CMK (cell line): ENCODE results near the gene EXOC6.
A peak's percentile ranks its signal among the peaks of the same experiment; 100 is the strongest.
"Not testable (repeated sequence)": the region's sequence is repeated elsewhere in the genome, so short reads cannot be mapped to it uniquely, and the experiment has no call there.

Source experiments
- DNase-seq: peaks from one replicate; pipeline ENCODE4 v3.0.0-alpha.2; 2010; ENCODE audit warnings: low read depth

EXOC6 gene

DNA sequence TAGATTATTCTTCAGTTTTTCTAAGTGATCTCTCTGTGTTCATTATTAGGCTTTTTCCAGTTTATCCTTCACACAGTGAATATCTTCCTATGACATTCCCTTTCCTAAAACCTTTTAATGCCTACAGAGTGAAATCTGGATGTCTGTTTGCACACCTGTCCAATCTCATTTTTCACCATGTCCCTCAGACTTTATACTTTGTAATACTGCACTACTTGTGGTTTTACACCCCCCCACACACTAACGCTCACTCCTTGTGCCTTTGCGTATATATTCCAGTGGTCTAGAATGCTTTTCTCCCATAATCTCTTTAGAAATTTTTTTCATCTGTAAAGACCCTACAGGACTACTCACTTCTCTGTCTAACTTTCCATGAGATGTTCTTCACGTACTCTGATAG lies 98.2 kb downstream of the EXOC6 start:
- DNase-seq: no peak

DNA sequence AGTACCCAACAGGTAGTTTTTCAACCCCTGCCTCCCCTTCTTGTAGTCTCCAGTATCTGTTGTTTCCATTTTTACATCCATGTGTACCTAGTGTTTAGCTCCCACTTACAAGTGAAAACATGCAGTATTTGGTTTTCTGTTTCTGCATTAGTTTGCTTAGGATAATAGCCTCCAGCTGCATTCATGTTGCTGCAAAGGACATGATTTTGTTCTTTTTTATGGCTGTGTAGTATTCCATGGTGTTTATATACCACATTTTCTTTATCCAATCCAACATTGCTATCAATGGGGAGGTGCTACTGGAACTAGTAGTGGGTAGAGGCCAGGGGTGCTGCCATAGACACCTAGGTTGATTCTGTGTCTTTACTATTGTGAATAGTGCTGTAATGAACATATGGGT lies 104.3 kb downstream of the EXOC6 start:
- not testable (repeated sequence) for DNase-seq

DNA sequence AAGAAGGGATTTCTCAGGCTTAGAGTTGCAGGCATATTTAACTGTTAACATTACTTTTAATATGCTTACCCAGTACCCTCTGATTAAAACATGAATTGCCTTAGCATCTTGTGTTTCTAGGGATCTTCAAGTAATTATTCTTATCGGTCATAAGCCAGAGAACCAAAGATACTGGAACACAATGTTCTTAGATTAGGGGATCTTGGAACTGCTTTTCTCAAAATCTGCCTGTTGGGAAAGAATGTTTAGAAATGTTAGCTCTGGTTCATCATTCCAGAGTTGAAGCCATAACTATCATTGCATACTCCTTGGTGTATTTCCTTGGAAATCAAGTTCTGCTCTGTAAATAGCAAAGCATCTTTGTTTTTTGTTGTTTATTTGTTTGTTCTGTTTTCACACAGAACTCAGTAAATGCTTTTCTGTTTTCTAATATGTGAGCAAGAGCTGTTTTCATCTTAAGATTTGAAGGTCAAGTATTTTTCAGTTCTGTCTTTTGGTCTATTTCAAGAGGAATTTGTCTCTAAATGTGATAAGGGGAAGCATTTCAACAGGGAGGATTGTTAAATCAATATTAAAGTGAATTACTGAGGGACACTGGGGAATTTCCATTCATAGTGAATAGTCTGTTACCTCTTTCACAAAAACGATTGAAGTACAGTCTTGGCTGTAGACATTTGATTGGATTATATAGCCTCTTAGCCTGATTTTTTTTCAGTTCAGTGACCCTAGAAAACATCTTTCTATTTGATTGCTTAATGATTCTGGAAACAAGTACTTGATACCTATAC lies 109.1 kb downstream of the EXOC6 start:
- DNase-seq: no peak

DNA sequence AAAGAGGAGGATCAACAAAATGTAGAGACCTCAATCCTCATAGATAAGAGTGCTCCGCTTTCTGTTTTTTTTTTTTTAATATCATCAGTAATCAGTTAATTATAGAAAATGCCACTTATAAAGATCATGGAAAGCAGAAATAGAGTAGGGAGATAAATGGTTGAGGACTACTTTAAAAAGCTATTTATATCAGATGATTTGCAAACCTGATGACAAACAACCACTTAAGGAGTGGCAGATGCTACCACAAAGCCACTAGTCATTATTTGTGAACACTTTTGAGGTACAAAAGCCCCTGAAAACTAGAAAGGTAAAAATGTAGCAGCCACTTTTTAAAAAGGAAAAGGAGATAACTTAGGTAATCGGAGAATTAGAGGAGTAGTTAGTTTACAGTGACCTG lies 113.3 kb downstream of the EXOC6 start:
- DNase-seq: no peak

DNA sequence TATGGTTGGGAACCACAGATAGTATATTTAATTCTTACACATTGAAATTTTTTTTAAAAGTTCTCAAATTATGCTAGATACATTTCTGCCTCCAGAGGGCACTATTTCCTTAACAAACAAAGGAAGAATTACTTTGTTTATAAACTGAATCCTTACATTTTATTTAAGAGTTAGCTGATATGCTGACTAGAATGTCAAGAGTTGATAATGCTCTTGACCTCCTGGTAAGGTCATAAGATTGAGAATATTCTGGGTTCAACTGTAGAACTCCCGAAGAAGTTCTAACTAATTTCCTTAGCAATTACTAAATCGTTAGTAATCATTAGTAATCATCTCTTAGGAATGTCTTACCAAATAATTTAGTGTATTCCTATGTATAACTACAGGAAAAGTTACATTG lies 117.0 kb downstream of the EXOC6 start:
- no peak for DNase-seq

DNA sequence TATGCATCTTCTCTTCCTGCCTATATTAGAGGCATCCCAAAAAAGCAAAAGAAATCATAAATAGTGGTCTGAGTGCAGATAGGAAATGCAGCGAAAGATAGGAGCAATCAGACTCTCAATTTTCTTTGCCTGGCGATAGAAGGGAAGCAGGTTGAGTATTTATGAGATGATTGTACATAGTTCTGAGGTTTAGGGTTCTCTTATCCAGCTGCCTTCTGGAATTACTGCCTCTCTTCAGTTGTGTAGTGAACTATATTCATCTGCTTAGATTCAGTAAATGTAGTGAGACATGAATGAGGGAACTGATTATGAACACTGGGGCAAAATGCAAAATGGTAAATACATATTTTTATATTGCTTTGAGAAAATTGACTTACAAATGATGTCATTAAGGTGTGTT lies 119.3 kb downstream of the EXOC6 start:
- DNase-seq: peak; percentile 30

DNA sequence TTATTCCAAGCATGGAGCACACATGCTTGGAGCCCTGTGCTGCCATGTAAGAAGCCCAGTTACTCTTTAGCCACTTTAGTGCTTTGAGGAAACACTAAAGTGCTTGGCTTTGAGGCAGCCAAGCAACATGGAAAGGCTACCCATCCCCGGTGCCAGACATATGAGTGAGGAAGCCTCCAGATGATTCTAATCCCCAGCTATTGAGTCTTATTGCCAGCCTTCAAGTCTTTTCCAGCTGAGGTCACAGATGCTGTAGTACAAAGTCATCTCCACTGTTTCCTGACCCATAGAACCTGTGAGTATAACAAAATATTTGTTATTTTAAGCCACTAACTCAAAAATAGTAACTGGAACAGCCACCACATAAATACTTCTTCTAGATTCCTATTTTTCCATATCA lies 120.8 kb downstream of the EXOC6 start:
- DNase-seq: no peak

DNA sequence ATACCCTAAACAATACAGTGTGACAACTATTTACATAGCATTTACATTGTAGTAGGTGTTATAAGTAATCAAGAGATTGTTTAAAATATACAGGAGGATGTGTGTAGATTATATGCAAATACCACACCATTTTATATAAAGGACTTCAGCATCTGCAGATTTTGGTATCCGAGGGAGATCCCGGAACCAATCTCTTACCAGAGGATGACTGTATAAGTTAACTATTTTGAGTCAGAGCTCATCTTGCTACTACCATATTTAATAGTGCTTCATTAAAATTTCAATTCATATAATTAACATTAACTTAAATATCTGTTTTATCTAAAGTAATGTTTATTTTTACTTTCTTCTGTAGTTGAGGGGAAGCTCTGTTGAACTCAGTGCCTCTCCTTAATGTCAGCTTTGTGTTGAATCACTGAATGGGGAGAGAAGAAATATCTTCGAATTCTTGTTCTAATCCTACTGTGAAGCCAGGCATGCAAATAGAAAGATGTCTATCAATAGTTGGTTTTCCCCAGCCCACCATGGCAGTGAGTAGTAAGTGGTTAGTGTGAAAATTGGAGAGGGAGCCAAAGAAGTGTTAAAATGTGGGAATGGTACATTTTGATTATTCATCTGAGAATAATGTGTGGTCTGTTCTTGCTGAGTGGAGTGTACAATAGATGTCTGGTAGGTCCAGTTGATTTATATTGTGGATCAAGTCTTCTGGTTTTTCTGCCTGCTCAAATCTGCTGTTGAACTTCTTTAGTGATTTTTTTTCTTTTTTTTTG lies 122.2 kb downstream of the EXOC6 start:
- no peak for DNase-seq

DNA sequence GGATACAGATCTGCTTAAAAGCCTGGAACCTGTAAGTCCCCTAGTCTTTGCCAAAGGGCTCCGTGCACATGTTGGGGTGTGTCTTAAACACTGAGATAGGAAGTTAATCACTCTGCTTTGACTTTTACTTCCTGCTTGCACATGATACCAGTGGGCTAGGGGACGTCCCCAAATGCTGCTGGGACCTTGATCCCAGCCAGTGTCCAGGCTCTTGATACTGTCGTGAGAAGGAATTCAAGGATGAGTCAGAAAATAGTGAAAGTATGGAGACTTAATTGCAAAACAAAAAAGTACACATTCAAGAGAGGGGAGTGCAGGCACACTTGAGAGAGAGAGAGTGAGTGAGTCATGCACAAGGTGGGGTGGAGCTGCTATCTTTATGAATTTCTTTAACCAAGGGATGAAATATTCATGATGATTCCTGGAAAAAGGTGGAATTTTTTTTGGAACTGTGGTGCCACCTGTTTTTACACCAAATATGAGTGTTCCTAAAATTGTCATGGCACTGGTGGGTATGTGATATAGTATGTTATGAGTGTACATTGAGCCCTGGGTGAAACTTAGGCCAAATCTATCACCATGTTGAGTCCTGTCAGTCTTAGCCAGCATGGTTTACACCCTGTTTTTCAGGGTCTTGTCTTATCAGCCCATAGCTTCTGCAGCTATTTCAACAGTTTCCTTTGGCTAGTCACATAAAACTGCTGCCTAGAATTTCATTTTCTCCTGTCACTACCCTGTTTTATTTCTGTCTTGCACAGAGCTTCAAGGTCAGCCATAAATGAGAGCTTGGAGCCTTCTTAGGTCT lies 123.9 kb downstream of the EXOC6 start:
- peak; percentile 62 for DNase-seq

DNA sequence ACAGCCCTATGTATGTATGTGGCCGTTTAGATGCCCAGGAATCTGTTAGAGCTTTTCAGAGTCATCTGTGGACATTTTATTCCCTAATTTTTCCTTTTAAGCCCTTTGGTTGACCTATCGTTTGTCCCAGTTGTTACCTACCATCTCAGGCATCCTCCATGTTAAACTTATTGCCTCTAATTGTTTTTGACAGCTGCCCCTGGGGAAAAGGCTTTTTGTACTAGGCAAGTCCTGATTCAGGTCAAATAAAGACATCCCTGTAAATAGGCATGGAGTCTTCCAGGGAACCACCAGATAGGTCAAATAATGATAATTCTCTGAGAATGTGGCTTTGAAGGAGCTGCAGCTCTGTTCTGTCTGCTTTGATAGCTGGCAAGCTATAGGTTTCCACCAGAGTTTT lies 124.6 kb downstream of the EXOC6 start:
- no peak for DNase-seq

DNA sequence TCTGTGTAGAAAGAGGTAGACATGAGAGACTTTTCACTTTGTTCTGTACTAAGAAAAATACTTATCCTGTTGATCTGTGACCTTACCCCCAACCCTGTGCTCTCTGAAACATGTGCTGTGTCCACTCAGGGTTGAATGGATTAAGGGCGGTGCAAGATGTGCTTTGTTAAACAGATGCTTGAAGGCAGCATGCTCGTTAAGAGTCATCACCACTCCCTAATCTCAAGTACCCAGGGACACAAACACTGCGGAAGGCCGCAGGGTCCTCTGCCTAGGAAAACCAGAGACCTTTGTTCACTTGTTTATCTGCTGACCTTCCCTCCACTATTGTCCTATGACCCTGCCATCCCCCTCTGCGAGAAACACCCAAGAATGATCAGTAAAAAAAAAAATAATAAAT lies 128.0 kb downstream of the EXOC6 start:
- DNase-seq: not testable (repeated sequence)

DNA sequence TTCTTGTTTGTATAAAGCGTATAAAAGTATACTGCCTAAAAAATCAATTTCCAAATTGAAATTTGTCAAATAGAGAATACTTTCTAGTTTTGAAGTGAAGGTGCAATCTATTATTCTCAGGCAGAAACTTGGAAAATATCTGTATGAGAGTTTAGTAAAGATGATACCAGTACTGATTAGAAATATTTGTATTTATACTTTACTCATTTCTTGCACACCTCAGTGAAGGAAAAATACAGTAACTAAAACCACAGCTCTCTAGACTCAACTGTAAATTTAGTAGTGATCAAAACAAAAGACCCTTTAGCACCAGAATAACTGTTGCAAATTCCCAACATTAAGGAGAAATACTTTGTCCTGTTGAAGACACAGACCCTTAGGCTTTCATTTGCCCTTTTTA lies 140.9 kb downstream of the EXOC6 start:
- DNase-seq: no peak

DNA sequence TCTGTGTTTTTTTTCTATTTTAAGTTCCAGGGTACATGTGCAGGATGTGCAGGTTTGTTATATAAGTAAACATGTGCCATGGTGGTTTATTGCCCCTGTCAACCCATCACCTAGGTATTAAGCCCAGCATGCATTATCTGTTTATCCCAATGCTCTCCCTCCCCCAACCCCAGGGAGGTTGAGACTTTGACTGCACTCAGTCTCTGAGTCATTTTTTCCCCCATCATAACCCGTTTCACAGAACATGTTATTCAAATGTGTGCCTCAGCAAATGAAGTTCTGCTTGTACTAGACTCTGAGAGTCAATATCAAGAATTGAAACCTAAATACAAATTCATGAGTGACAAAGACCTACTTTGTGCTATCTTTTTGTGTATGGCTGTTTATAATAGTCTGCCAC lies 142.3 kb downstream of the EXOC6 start:
- DNase-seq: no peak

DNA sequence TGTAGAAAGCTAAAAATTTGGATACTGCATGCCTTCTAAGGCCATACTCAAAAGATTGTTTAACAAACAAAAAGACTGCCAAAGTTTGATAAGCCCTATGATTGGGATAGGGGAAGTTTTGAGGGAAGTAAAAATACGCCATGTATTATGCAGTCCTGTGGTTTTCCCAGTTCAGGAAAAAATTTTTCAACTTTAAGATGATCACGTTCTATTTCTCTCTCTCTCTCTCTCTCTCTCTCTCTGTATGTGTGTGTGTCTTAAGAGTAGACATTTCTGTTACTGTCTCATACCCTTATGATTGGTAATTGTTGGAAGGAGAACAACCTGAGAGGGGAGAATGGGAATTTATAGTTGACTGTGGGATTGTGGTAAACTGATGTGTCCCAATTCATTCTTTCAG lies 143.2 kb downstream of the EXOC6 start:
- DNase-seq: no peak

DNA sequence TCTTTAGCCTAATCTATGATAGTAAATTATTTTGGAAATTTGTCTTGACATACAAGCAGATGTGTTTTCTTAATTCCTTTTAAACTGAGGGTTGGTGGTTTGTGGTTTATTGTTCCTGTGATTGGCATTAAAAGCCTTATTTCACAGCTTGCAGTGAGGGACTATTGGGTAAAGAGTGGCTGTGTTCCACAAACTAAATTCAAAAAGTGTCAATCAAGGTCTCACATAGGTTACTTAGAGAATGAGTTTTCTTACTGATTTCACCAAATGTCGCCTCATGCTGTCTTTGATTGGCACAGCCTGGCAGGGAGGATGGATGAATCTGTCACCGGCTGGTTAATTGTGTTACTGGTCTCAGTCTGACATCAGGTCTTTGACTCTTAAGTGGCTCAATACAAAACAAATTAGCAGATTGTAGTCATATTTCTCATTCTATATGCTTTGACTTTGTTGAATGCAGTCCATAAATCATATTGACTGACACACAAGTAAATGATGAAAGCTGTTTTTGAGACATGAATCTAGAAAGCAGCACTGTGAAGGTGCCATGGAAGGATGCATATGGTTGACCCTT lies 145.5 kb downstream of the EXOC6 start:
- no peak for DNase-seq

DNA sequence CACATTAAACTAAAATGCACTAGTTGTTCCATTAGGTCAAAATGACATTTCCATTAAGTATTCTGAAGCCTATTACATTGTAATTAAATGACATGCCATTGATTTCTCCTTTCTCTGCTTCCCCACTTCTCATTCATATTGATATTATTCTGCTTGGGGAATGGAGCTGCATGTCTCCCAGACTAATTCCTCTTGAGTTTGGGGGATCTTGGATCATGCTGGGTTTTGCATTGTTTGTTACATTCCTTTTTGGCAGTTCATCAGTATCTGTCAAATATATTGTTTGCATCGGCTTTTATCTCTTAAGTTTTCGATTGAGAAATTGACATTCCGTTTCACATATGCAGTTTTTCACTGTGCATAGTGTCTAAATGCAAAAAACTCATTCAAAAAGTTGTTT lies 147.2 kb downstream of the EXOC6 start:
- DNase-seq: no peak

DNA sequence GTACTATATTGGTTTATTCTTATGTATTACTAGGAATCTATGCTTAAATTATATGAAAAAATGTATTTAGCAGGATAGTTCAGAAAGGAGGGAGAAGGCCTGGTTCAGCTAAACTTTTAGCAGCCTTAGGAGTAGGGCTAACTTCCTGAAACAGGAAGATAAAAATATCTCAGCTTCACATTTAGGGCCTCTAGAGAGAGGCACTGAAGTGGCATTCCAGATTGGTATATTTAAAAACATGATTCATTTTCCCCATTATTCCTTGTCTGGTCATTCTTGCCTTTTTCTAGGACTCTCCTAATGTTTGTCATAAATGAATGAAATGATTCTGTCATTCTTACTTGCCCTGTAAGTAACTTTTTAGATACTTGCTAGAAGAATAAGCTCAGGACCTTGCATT lies 149.3 kb downstream of the EXOC6 start:
- DNase-seq: no peak

DNA sequence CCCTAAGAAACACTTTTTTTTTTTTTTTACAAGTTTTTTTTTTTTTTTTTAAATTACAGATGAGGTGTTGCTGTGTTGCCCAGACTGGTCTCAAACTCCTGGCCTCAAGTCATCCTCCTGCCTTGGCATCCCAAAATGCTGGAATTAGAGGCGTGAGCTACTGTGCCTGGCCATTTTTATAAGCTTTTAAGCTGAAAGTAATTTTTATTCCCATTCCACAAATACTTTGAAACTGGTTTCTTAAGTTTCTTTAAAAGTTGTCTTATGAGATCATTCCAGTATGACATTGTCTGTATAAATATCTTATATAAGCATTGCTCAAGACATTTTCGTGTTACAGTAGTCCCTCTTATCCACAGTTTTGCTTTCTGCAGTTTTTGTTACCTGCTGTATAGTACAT lies 150.9 kb downstream of the EXOC6 start:
- no peak for DNase-seq

DNA sequence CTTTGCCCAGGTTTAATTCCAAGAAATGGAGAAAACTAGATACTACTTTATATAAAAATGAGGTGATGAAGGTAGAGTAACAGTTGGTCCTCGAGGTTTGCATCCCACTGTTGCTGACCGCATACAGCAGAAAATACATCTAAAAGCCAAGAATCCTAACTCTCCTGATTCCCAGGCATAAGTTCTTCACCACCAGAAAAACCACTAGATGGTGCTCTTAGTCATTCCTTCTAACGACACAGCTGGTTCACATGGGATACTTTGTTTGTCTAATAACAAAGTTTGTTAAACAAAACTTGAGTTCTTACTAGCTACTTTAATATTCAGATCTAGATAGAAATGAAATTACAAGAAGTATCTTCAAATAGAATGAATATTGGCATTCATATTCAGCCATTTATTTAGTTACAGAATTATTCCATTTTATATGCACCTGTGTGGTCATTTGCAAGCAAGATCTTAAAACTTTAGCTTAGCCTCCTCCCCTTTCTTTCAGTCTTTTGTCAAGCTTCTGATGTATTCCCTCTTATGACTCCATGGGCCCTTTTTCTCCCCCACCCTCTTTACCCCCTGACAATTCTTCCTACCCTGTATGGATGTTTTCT lies 158.2 kb downstream of the EXOC6 start:
- no peak for DNase-seq

DNA sequence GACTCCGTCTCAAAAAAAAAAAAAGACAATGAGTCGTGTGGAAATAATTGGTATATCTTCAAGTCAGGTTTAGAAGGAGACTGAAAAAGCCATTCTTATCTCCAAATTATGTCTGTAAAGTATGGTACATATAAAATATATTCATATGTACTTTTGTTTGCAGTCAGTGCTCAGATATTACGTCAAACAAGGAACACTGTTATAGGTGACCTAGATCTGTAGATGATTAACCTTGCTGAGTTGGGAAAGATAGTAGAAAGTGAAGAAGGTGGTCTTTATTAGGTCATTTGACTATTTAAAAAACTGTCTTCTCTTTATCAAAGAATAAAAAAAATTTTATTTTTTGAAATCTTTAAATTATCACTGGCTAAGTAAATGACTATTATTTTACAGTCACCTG lies 167.4 kb downstream of the EXOC6 start:
- no peak for DNase-seq

DNA sequence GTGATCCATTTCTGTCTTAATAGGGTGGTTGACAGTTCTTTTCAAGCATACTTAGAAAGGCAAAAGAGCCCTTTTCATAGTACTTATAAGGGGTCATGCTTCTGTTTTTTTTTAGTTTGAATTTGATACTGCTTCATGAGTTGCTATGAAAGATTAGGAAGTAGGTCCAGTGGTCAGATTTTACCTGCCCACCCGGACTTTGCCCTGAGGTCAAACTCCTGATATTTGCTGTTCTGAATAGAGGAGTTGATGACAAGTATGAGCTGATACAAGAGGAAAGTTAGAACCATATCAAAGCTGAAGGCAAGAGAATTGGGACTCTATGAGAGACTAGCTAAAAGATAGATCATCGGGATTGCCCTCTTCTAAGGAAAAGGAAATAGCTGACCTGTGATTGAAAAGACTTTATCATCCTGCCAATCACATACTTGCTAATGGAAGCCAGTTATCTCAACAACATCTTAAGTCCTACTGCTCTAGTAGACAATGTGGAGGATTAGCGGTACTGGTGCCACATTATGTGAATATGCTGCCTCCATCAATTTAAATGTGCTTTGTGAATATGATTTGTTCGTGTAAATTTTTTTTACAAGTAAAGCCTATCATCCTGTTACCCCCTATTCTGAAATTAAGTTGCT lies 174.8 kb downstream of the EXOC6 start:
- no peak for DNase-seq

DNA sequence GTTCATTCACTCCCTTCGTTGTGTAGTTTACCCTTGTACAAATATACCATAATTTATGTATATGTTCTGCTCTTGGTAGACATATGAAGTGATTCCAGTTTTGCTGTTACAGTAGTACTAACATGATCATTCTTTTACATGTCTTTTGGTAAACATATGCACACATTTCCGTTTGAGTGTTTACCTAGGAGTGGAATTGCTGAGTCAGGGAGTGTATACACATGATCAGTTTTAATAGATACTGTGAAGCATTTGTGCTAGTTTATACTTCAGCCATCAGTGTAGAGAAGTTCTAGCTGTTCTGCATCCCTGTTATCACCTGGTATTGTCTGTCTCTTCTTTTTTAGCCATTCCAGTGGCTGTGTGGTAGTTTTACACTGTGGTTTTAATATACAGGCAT lies 177.8 kb downstream of the EXOC6 start:
- no peak for DNase-seq
